Measurements from ENCODE around the gene SEC14L2. TPM values are rescaled to one million over a fixed set of nuclear protein-coding genes. Genes with fewer than 3 reads are reported as not detected.
A peak's percentile ranks its signal among the peaks of the same experiment; 100 is the strongest.
"Not testable (repeated sequence)": the region's sequence is repeated elsewhere in the genome, so short reads cannot be mapped to it uniquely, and the experiment has no call there.

Gene SEC14L2
- total RNA-seq, 4 donors from 2014 or later: 16.6 to 45.4 (median 28.2) TPM

DNA sequence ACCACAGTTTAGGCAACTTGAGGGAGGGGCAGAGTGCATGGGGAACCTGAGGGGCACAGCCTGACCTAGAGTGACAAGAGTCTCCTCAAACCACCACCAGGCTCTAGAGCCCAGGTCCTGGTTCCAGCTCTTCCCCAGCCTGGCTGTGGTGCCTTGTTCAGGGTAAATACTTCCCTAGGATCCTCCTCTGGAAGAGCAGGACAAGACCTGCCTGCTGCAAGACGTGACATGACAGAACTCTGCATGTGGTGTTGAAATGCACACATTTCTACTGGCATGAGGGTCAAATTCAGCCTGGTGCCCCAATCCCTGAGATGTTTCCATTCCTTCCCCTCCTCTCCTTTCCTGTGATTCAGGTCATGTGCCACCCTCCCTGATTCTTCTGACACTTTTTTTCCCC is 3.3 kb downstream of the SEC14L2 start:
- intact Hi-C loops (cut with DNase I): no loop called here
- Histone ChIP-seq H3K27ac (peak overlapping the region in 3 of 4 donors; percentile 54 to 62 (median 54)), H3K4me1 (peaks cover 20 to 55% (median 24%) of the 10 kb centered on the region in 3 donors), H3K36me3 (peaks cover 0 to 38% (median 0%) of the 10 kb centered on the region in 3 donors), H3K9me3 (no peaks in the 10 kb centered on the region), H3K27me3 (peaks cover 0 to 20% (median 0%) of the 10 kb centered on the region in 4 donors), H3K4me3 (no peak overlapping the region)
- 17 to 57% methylated on average over 1 of the region's 1 CpG for WGBS, 2 donors
- TF ChIP-seq POLR2A (IDR thresholded peaks at IDR 0.05): no peak
- TF ChIP-seq, protein P1, sequence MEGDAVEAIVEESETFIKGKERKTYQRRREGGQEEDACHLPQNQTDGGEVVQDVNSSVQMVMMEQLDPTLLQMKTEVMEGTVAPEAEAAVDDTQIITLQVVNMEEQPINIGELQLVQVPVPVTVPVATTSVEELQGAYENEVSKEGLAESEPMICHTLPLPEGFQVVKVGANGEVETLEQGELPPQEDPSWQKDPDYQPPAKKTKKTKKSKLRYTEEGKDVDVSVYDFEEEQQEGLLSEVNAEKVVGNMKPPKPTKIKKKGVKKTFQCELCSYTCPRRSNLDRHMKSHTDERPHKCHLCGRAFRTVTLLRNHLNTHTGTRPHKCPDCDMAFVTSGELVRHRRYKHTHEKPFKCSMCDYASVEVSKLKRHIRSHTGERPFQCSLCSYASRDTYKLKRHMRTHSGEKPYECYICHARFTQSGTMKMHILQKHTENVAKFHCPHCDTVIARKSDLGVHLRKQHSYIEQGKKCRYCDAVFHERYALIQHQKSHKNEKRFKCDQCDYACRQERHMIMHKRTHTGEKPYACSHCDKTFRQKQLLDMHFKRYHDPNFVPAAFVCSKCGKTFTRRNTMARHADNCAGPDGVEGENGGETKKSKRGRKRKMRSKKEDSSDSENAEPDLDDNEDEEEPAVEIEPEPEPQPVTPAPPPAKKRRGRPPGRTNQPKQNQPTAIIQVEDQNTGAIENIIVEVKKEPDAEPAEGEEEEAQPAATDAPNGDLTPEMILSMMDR (IDR thresholded peaks at IDR 0.05): no peak
- DNase-seq: no peak

DNA sequence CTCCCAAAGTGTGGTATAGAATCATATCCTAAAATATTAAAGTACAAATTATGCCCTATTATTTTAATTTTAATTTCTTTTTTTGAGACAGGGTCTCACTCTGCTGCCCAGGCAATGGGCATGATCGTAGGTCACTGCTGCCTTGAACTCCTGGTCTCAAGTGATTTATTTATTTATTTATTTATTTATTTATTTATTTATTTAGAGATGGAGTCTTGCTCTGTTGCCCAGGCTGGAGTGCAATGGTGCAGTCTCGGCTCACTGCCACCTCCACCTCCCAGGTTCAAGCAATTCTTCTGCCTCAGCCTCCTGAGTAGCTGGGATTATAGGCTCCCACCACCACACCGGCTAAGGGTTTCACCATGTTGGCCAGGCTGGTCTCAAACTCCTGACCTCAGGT is 4.2 kb downstream of the SEC14L2 start:
- DNase-seq: not testable (repeated sequence)

DNA sequence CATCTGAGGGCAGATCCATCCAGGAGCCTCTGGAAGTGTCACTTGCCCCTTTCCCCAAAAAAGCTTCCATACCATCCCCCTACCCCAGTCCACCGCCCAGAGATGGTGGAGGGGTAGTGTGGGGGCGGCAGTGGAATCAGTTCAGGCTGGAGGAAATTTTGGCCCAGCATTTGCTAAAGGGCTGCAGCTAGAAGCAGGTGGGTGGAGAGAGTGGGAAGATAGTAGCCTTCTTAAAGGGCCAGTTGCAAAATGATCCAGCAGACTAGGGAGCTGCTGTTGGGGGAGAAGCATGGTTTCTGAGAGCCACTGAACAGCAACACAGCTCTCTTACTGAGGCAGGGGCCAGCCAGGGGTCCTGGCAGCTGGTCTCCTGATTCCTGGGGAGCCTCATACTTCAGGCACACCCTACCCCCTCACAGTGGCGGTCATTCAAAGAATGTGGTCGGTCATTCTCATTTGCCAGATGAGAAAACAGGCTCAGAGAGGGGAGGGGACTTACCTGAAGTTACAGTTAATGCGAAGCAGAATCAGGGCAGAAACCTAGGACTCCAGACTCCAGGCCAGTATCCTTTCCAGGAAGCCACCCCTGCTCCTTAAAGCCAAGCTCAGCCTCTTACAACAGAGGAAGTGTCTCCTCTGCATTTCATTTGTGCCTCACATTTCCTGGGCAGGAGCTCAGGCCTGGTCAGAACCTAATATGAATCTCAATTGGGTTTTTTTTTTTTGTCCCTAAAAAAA is 5.4 kb downstream of the SEC14L2 start:
- peaks cover 13 to 43% (median 19%) of the 10 kb centered on the region in 3 donors for H3K4me1 ChIP-seq
- WGBS, 2 donors: 60 to 100% methylated on average over 1 to 4 of the region's 5 CpGs
- no peaks in the 10 kb centered on the region for H3K9me3 ChIP-seq
- DNase-seq: no peak
- intact Hi-C loops (cut with DNase I): no loop called here
- H3K27ac ChIP-seq: no peak overlapping the region
- TF ChIP-seq, protein P1 (IDR thresholded peaks at IDR 0.05): no peak
- no peak for TF ChIP-seq POLR2A (IDR thresholded peaks at IDR 0.05)
- peaks cover 0 to 9% (median 0%) of the 10 kb centered on the region in 4 donors for H3K27me3 ChIP-seq
- no peak overlapping the region for H3K4me3 ChIP-seq
- peaks cover 0 to 57% (median 2%) of the 10 kb centered on the region in 3 donors for H3K36me3 ChIP-seq

More for the DNA sequence above, 4.2 kb downstream of the SEC14L2 start:
- intact Hi-C loops (cut with DNase I); H3K27ac ChIP-seq; H3K9me3 ChIP-seq; H3K4me3 ChIP-seq: not testable (repeated sequence)
- Histone ChIP-seq H3K4me1 (peaks cover 20 to 54% (median 24%) of the 10 kb centered on the region in 3 donors), H3K36me3 (peaks cover 0 to 45% (median 0%) of the 10 kb centered on the region in 3 donors), H3K27me3 (peaks cover 0 to 15% (median 0%) of the 10 kb centered on the region in 4 donors)
- WGBS, 2 donors: 92 to 93% methylated on average over 3 of the region's 3 CpGs

DNA sequence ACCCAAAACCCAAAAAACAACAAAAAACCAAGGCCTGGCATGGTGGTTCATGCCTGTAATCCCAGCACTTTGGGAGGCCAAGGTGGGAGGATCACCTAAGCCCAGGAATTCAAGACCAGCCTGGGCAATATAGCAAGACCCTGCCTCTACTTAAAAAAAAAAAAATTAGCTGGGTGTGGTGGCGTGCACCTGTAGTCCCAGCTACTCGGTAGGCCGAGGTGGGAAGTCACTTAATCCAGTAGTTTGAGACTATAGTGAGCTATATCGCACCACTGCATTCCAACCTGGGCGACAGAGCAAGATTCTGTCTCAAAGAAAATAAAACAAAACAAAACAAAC is 5.9 kb downstream of the SEC14L2 start:
- H3K9me3 ChIP-seq; H3K27me3 ChIP-seq; DNase-seq; H3K4me3 ChIP-seq; intact Hi-C loops (cut with DNase I); H3K27ac ChIP-seq: not testable (repeated sequence)
- peaks cover 11 to 37% (median 18%) of the 10 kb centered on the region in 3 donors for H3K4me1 ChIP-seq
- peaks cover 0 to 62% (median 4%) of the 10 kb centered on the region in 3 donors for H3K36me3 ChIP-seq
- WGBS, 2 donors: 93% methylated on average over 5 of the region's 5 CpGs

DNA sequence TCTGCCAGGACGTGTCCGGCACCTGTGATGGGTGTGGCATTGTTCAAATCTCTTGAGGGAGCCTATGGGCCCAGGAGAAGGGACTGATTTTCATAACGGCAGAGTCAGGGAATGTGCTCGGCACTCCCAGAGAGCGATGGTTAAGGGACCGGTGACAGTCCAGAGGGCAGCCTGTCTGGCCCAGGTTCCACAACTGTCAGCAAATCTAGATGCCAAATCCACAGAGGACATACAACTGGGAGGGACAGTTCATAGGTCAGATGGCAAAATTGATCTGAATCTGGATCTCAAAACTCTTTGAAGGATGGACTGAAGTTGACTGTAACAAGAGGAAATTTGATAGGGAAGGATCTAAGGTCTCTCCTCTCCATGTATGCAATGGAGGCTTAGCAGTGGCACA is 7.5 kb downstream of the SEC14L2 start:
- Histone ChIP-seq H3K9me3 (no peaks in the 10 kb centered on the region), H3K27me3 (no peaks in the 10 kb centered on the region), H3K4me1 (peaks cover 6 to 22% (median 6%) of the 10 kb centered on the region in 3 donors), H3K36me3 (peaks cover 4 to 78% (median 12%) of the 10 kb centered on the region in 3 donors), H3K4me3 (no peak overlapping the region), H3K27ac (no peak overlapping the region)
- intact Hi-C loops (cut with DNase I): no loop called here
- TF ChIP-seq, protein P1 (IDR thresholded peaks at IDR 0.05): no peak
- no peak for TF ChIP-seq POLR2A (IDR thresholded peaks at IDR 0.05)
- WGBS, 2 donors: 62 to 67% methylated on average over 4 to 6 of the region's 6 CpGs
- DNase-seq: no peak

DNA sequence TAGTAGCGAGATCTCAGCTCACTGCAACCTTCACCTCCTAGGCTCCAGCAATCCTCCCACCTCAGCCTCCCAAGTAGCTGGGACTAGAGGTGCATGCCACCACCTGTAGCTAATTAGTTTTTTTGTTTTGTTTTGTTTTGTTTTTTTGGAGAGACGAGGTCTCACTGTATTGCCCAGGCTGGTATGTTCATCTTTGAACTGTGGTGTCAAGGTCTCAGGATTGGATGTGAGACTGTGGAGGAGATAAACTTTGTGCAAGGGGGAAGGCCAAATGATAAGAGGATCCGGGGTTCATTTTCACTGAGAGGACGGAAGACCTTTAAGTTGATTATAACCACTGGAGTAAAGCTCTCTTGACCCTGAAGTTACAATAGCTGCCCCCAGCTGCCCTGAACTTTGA is 8.9 kb downstream of the SEC14L2 start:
- no peaks in the 10 kb centered on the region for H3K9me3 ChIP-seq
- no peak overlapping the region for H3K27ac ChIP-seq
- DNase-seq: no peak
- peaks cover 4 to 90% (median 12%) of the 10 kb centered on the region in 3 donors for H3K36me3 ChIP-seq
- WGBS, 2 donors: 86% methylated on average over 3 to 4 of the region's 4 CpGs
- intact Hi-C loops (cut with DNase I): no loop called here
- TF ChIP-seq POLR2A (IDR thresholded peaks at IDR 0.05): no peak
- TF ChIP-seq, protein P1 (IDR thresholded peaks at IDR 0.05): no peak
- H3K4me3 ChIP-seq: no peak overlapping the region
- H3K27me3 ChIP-seq: no peaks in the 10 kb centered on the region
- peaks cover 0 to 9% (median 0%) of the 10 kb centered on the region in 3 donors for H3K4me1 ChIP-seq

Data from esophagus squamous epithelium (tissue), 5 donors.